ENCODE measurements around the gene KSR2. TPM values are rescaled to one million over a fixed set of nuclear protein-coding genes. Genes with fewer than 3 reads are reported as not detected.

The KSR2 gene
- total and polyA plus RNA-seq, 7 donors = under 0.01 to 0.04 (median 0.02) TPM; not detected in 2

DNA sequence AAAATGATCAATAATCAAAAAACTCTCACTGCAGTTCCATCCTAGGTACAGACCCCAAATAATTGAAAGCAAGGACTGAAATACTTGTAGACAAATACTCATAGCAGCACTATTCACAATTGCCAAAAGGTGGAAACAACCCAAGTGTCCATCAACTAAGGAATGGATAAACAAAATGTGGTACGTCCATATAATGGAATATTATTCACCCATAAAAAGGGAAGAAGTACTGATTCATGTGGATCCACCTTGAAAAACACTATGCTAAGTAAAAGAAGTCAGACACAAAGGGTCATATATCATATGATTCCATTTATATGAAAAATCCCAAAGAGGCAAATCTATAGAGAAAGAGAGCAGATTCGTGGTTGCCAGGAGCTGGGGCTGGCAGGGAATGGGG is 202.8 kb downstream of the KSR2 start:
- H3K27me3 ChIP-seq (ENCODE audit: insufficient read depth in 3 of 3, low read length in 2 of 3) = peaks cover 0 to 7% (median 2%) of the 10 kb centered on the region in 3 donors
- 67 to 91% (median 84%) methylated on average over 2 of the region's 2 CpGs for WGBS, 3 donors
- no peaks in the 10 kb centered on the region for H3K36me3 ChIP-seq (ENCODE audit: insufficient read depth in 1 of 2, low read depth in 1 of 2)
- no peak overlapping the region for H3K4me3 ChIP-seq
- intact Hi-C loops (cut with DNase I) = no loop called here
- no peaks in the 10 kb centered on the region for H3K9me3 ChIP-seq
- no peak overlapping the region for H3K27ac ChIP-seq
- no peak for DNase-seq
- ATAC-seq = no peak
- H3K4me1 ChIP-seq = no peaks in the 10 kb centered on the region
- TF ChIP-seq CTCF (IDR thresholded peaks at IDR 0.05) = no peak

DNA sequence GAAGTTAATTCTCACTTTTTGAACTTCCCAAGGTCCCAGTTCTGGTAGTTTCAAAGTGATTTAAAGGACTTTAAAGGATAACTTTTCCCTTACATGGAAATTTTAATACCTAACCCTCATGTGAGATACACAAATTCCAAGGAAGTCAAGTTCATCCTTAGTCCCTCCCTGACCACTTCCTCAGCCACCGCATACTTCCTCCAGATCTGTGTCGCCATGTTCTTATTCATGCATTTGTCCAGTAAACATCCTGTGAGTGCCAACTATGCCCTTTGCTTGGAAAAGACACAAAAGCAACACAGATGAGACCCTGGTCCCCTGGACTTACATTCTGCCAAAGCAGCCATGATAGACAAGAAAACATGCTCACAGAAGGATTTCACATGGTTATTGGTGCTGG is 206.6 kb downstream of the KSR2 start:
- no peak for TF ChIP-seq CTCF (IDR thresholded peaks at IDR 0.05)
- WGBS, 3 donors = 74 to 93% (median 82%) methylated on average over 2 of the region's 2 CpGs

DNA sequence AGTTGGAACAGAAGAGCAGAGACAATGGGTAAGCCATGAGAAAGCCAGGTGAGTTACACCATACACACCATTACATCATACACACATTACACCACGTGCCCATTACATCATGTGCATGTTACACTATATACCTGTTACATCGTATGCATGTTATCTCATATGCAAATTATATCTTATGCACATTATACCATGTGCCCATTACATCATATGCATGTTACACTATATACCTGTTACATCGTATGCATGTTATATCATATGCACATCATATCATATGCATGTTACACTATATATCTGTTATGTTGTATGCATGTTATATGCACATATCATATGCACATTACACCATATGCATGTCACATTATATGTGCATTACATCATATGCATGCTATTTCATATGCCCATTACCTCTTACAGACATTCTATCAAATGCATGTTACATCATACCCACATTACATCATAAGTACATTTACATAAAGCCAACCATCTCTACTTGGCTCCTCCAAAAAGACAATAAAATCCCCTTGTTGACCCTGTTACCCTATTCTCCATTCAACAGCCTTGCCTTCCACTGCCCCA is 207.2 kb downstream of the KSR2 start:
- no peaks in the 10 kb centered on the region for H3K4me1 ChIP-seq
- DNase-seq (no peak), ATAC-seq (no peak)
- H3K4me3 ChIP-seq = no peak overlapping the region
- no peaks in the 10 kb centered on the region for H3K9me3 ChIP-seq
- intact Hi-C loops (cut with DNase I) = no loop called here
- TF ChIP-seq CTCF (IDR thresholded peaks at IDR 0.05) = no peak
- H3K36me3 ChIP-seq (ENCODE audit: insufficient read depth in 1 of 2, low read depth in 1 of 2) = no peaks in the 10 kb centered on the region
- H3K27ac ChIP-seq = no peak overlapping the region
- 84 to 91% (median 90%) methylated on average over 3 of the region's 3 CpGs for WGBS, 3 donors
- H3K27me3 ChIP-seq (ENCODE audit: insufficient read depth in 3 of 3, low read length in 2 of 3) = peaks cover 0 to 5% (median 0%) of the 10 kb centered on the region in 3 donors

More for the DNA sequence above, 206.6 kb downstream of the KSR2 start:
- H3K36me3 ChIP-seq (ENCODE audit: insufficient read depth in 1 of 2, low read depth in 1 of 2) = no peaks in the 10 kb centered on the region
- H3K4me1 ChIP-seq = no peaks in the 10 kb centered on the region
- no peak overlapping the region for H3K4me3 ChIP-seq
- no peak for ATAC-seq
- H3K27ac ChIP-seq = no peak overlapping the region
- H3K27me3 ChIP-seq (ENCODE audit: insufficient read depth in 3 of 3, low read length in 2 of 3) = peaks cover 0 to 5% (median 0%) of the 10 kb centered on the region in 3 donors
- intact Hi-C loops (cut with DNase I) = no loop called here
- no peaks in the 10 kb centered on the region for H3K9me3 ChIP-seq
- no peak for DNase-seq

DNA sequence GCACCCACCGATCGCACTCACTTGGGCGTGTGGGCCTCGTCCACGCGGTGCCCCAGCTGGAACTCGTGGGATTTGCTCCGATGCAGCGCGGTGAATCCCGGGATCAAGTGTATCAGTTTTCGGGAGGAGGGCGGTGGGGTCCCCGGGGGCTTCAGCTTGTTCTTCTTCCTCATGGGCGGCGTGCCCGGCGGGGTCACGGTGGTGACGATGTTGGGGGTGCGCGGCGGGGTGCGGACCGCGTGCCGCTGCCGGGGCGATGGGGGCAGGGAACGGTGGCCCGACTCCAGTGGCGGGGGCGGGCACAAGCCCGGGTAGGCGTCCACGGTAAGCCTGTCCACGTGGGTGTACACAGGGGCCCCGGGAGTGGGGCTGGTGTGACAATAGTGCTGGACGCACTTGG is 207.8 kb downstream of the KSR2 start:
- no peak overlapping the region for H3K4me3 ChIP-seq
- peaks cover 0 to 5% (median 0%) of the 10 kb centered on the region in 3 donors for H3K27me3 ChIP-seq (ENCODE audit: insufficient read depth in 3 of 3, low read length in 2 of 3)
- ATAC-seq (no peak), DNase-seq (no peak)
- no peaks in the 10 kb centered on the region for H3K36me3 ChIP-seq (ENCODE audit: insufficient read depth in 1 of 2, low read depth in 1 of 2)
- TF ChIP-seq CTCF (IDR thresholded peaks at IDR 0.05) = no peak
- H3K27ac ChIP-seq = no peak overlapping the region
- H3K9me3 ChIP-seq = no peaks in the 10 kb centered on the region
- whole genome bisulfite sequencing, 3 donors = 93% methylated on average over 25 to 39 of the region's 39 CpGs
- intact Hi-C loops (cut with DNase I) = no loop called here
- no peaks in the 10 kb centered on the region for H3K4me1 ChIP-seq

DNA sequence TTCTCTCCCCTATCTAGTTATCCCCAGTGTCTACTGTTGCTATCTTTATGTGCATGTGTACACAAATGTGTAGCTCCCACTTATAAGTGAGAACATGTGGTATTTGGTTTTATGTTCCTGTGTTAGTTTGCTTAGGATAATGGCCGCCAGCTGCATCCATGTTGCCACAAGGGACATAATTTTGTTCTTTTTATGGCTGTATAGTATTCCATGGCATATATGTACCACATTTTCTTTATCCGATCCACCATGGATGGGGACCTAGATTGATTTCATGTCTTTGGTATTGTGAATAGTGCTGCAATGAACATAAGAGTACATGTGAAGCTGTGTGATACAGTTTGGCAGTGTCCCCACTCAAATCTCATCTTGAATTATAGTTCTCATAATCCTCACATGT is 218.1 kb downstream of the KSR2 start:
- DNase-seq = no peak
- no peak overlapping the region for H3K27ac ChIP-seq
- 85 to 91% (median 86%) methylated on average over 2 of the region's 2 CpGs for WGBS, 3 donors
- H3K36me3 ChIP-seq (ENCODE audit: insufficient read depth in 1 of 2, low read depth in 1 of 2) = no peaks in the 10 kb centered on the region
- intact Hi-C loops (cut with DNase I) = no loop called here
- H3K4me1 ChIP-seq = no peaks in the 10 kb centered on the region
- no peak for TF ChIP-seq CTCF (IDR thresholded peaks at IDR 0.05)
- H3K9me3 ChIP-seq = no peaks in the 10 kb centered on the region
- H3K27me3 ChIP-seq (ENCODE audit: insufficient read depth in 3 of 3, low read length in 2 of 3) = peaks cover 0 to 3% (median 0%) of the 10 kb centered on the region in 3 donors
- no peak for ATAC-seq
- H3K4me3 ChIP-seq = no peak overlapping the region

All from psoas muscle (tissue), 8 donors.